Keratinocyte (primary cell): Measurements from ENCODE around the gene SNRNP25.

ENCODE experiments used
- CTCF ChIP-seq, 3 experiments: IDR thresholded peaks in 1 of 3; conservative IDR thresholded peaks in 1 of 3; optimal IDR thresholded peaks in 1 of 3; 2 replicates in 2 of 3; 3 replicates in 1 of 3; pipeline versions ENCODE3 to v1.5.1; 2011; ENCODE audit warnings: low read length in 3 of 3, mild to moderate bottlenecking in 3 of 3, moderate library complexity in 2 of 3, control low read depth in 1 of 3, inconsistent platforms in 1 of 3; ENCODE audit not compliant: insufficient read depth in 2 of 3; ENCODE audit errors: extremely low read depth in 1 of 3
- EZH2 ChIP-seq: IDR thresholded peaks from one replicate; pipeline ENCODE4 v1.6.1; 2012; ENCODE audit warnings: inconsistent platforms, mild to moderate bottlenecking, low read length, moderate library complexity

- TF ChIP-seq CTCF (optimal IDR thresholded peaks at IDR 0.05 in 1 of 3, IDR thresholded peaks at IDR 0.05 in 1 of 3, conservative IDR thresholded peaks at IDR 0.05 in 1 of 3; ENCODE audit: extremely low read depth in 1 of 3, insufficient read depth in 2 of 3, low read length in 3 of 3) (no peak), EZH2 (no peak)
Observed at GRCh38 chr16:55571-56136, 2.0 kb downstream of the SNRNP25 start.
